ENCODE results near the gene BABAM2.

- no peak for TF ChIP-seq CTCF (IDR thresholded peaks at IDR 0.05; ENCODE audit: borderline replicate concordance, extremely low read depth, low read length, poor library complexity, severe bottlenecking)
- TF ChIP-seq EZH2 (IDR thresholded peaks at IDR 0.05; ENCODE audit: borderline replicate concordance, low read depth, low read length, severe bottlenecking) = no peak
Observed at GRCh38 chr2:27914041-27914804, 23.7 kb downstream of the BABAM2 start.

Measured in DND-41 (cell line).